Omental fat pad (tissue), 4 donors: ENCODE results near the gene DBP. TPM values are rescaled to one million over a fixed set of nuclear protein-coding genes. Genes with fewer than 3 reads are reported as not detected.

Source experiments
- ATAC-seq: fragments of 150-250 bp; one replicate; pipeline ENCODE4 v1.9.1; 2016; ENCODE audit warnings: mild to moderate bottlenecking, moderate library complexity; ENCODE audit not compliant: low FRiP score
- DNase-seq: peaks from one replicate; pipeline ENCODE4 v3.0.0-alpha.2; 2019; ENCODE audit warnings: low spot score
- CTCF ChIP-seq, 3 donors: fragments of 450-650 bp; IDR thresholded peaks; one replicate each; pipeline ENCODE4 v1.5.1; 2016 to 2017; ENCODE audit warnings: antibody characterized with exemption in 3 of 3, mild to moderate bottlenecking in 3 of 3, moderate library complexity in 2 of 3
- total RNA-seq, 4 donors: library from RNA; depleted of rRNA; stranded (reverse); fragments of >200 nt; gene quantifications; one replicate each; pipeline ENCODE4 v1.1.0, GENCODE V29; 2016

Gene DBP
- total RNA-seq, 4 donors from 2014 or later, result 2.6 to 12.6 (median 5.2) TPM

- TF ChIP-seq CTCF (IDR thresholded peaks at IDR 0.05), result no peak
- DNase-seq (no peak), ATAC-seq (no peak)
These were observed 40.3 kb downstream of the DBP start for GRCh38 chr19:48596679-48597465.

- DNase-seq, result no peak
- no peak for TF ChIP-seq CTCF (IDR thresholded peaks at IDR 0.05)
These were observed 40.9 kb downstream of the DBP start for GRCh38 chr19:48596237-48596636.

GRCh38 chr19:48595833-48596232 lies 41.3 kb downstream of the DBP start:
- DNase-seq (no peak), ATAC-seq (no peak)
- TF ChIP-seq CTCF (IDR thresholded peaks at IDR 0.05), result no peak

More at GRCh38 chr19:48596237-48596636, 40.9 kb downstream of the DBP start:
- no peak for ATAC-seq

GRCh38 chr19:48595171-48595570 lies 42.0 kb downstream of the DBP start:
- TF ChIP-seq CTCF (IDR thresholded peaks at IDR 0.05), result no peak
- ATAC-seq (no peak), DNase-seq (no peak)

- no peak for ATAC-seq
These were observed 46.2 kb downstream of the DBP start for GRCh38 chr19:48591021-48591420.

GRCh38 chr19:48588670-48589401 lies 48.3 kb downstream of the DBP start:
- peak in 2 of 3 donors; percentile 79 to 89 for TF ChIP-seq CTCF (IDR thresholded peaks at IDR 0.05)
- peak; percentile 89 for ATAC-seq
- peak; percentile 85 for DNase-seq

More at GRCh38 chr19:48591021-48591420, 46.2 kb downstream of the DBP start:
- DNase-seq, result no peak
- no peak for TF ChIP-seq CTCF (IDR thresholded peaks at IDR 0.05)
